ENCODE results near the gene DISC1.

- TF ChIP-seq POLR2AphosphoS5 (IDR thresholded peaks at IDR 0.05; ENCODE audit: low read depth): no peak
- no peak for TF ChIP-seq CTCF (conservative IDR thresholded peaks at IDR 0.05; ENCODE audit: low read depth in 2 of 2)
- TF ChIP-seq ETS1 (IDR thresholded peaks at IDR 0.05): no peak
- no peak for TF ChIP-seq REST (IDR thresholded peaks at IDR 0.05; ENCODE audit: unreplicated experiment)
- TF ChIP-seq EZH2phosphoT487 (IDR thresholded peaks at IDR 0.05; ENCODE audit: unreplicated experiment): no peak
- no peak for TF ChIP-seq JUNB (IDR thresholded peaks at IDR 0.05; ENCODE audit: unreplicated experiment)
- no peak for TF ChIP-seq EZH2 (IDR thresholded peaks at IDR 0.05; ENCODE audit: low read depth, unreplicated experiment)
- TF ChIP-seq CREB1 (CRISPR knock-in tag; IDR thresholded peaks at IDR 0.05; ENCODE audit: low read depth): no peak
These were observed 31.8 kb upstream of the DISC1 start for GRCh38 chr1:231594749-231595148.
